ENCODE measurements around the gene PPP5C.
"Not testable (repeated sequence)": the region's sequence is repeated elsewhere in the genome, so short reads cannot be mapped to it uniquely, and the experiment has no call there.

PPP5C gene

GRCh38 chr19:46346821-46347571, at the start of gene PPP5C:
Gene PPP5C, plus strand, starts transcription at chr19:46347087. Its CDS starts 10 bp downstream, at chr19:46347097.
- peak; percentile 93 to 97 (median 97) for DNase-seq

- DNase-seq = no peak
These were observed 49.0 kb upstream of the PPP5C start for GRCh38 chr19:46297700-46298478.

- no peak for DNase-seq
These were observed 48.3 kb upstream of the PPP5C start for GRCh38 chr19:46298479-46299003.

- peak in 2 of 3 donors; percentile 16 to 54 for DNase-seq
These were observed 47.8 kb upstream of the PPP5C start for GRCh38 chr19:46299004-46299509.

GRCh38 chr19:46299695-46300094, 47.2 kb upstream of the PPP5C start:
- peak in 2 of 3 donors; percentile 14 to 24 for DNase-seq

- no peak for DNase-seq
These were observed 43.6 kb upstream of the PPP5C start for GRCh38 chr19:46303322-46303690.

- DNase-seq = no peak
These were observed 43.0 kb upstream of the PPP5C start for GRCh38 chr19:46303691-46304397.

GRCh38 chr19:46306501-46306900, 40.4 kb upstream of the PPP5C start:
- no peak for DNase-seq

- DNase-seq = no peak
These were observed 38.4 kb upstream of the PPP5C start for GRCh38 chr19:46308510-46308909.

GRCh38 chr19:46309056-46309455, 37.8 kb upstream of the PPP5C start:
- no peak for DNase-seq

- DNase-seq = no peak
These were observed 35.4 kb upstream of the PPP5C start for GRCh38 chr19:46311444-46311843.

- not testable (repeated sequence) for DNase-seq
These were observed 33.1 kb upstream of the PPP5C start for GRCh38 chr19:46313540-46314469.

GRCh38 chr19:46317339-46317738, 29.5 kb upstream of the PPP5C start:
- no peak for DNase-seq

GRCh38 chr19:46319613-46320012, 27.3 kb upstream of the PPP5C start:
- no peak for DNase-seq

GRCh38 chr19:46320559-46320958, 26.3 kb upstream of the PPP5C start:
- no peak for DNase-seq

GRCh38 chr19:46321653-46322052, 25.2 kb upstream of the PPP5C start:
- DNase-seq = no peak

GRCh38 chr19:46323227-46323626, 23.7 kb upstream of the PPP5C start:
- DNase-seq = not testable (repeated sequence)

- DNase-seq = no peak
These were observed 22.6 kb upstream of the PPP5C start for GRCh38 chr19:46324277-46324676.

GRCh38 chr19:46326608-46327007, 20.3 kb upstream of the PPP5C start:
- no peak for DNase-seq

GRCh38 chr19:46328079-46328478, 18.8 kb upstream of the PPP5C start:
- no peak for DNase-seq

- no peak for DNase-seq
These were observed 16.5 kb upstream of the PPP5C start for GRCh38 chr19:46330319-46330918.
